ENCODE results near the gene SGK1. TPM values are rescaled to one million over a fixed set of nuclear protein-coding genes. Genes with fewer than 3 reads are reported as not detected.

Gene SGK1
- total RNA-seq = 85.4 and 94.3 TPM in 2 replicates

GRCh38 chr6:134317471-134318131 lies at the start of gene SGK1:
TSS of gene SGK1 (minus strand) at chr6:134318112. CDS start at chr6:134317460, 652 bp downstream.
- peak; percentile 17 for TF ChIP-seq CTCF (IDR thresholded peaks at IDR 0.05; ENCODE audit: insufficient read depth, low read length, poor library complexity, severe bottlenecking)
- no peaks in the 10 kb centered on the region for H3K36me3 ChIP-seq (ENCODE audit: control insufficient read depth, insufficient read depth, low read length)
- H3K4me3 ChIP-seq (ENCODE audit: low read depth, low read length) = peak within 1 kb of the TSS; percentile 34
- DNase-seq (ENCODE audit: low read depth) = no peak
- H3K27me3 ChIP-seq (ENCODE audit: control insufficient read depth, insufficient read depth, low read length) = no peaks in the 10 kb centered on the region

GRCh38 chr6:134363323-134364039 lies 45.6 kb upstream of the SGK1 start:
- H3K36me3 ChIP-seq (ENCODE audit: control insufficient read depth, insufficient read depth, low read length) = no peaks in the 10 kb centered on the region
- H3K4me3 ChIP-seq (ENCODE audit: low read depth, low read length) = no peak overlapping the region
- no peaks in the 10 kb centered on the region for H3K27me3 ChIP-seq (ENCODE audit: control insufficient read depth, insufficient read depth, low read length)
- no peak for TF ChIP-seq CTCF (IDR thresholded peaks at IDR 0.05; ENCODE audit: insufficient read depth, low read length, poor library complexity, severe bottlenecking)
- DNase-seq (ENCODE audit: low read depth) = no peak

GRCh38 chr6:134361011-134361410 lies 43.1 kb upstream of the SGK1 start:
- no peak for TF ChIP-seq CTCF (IDR thresholded peaks at IDR 0.05; ENCODE audit: insufficient read depth, low read length, poor library complexity, severe bottlenecking)
- DNase-seq (ENCODE audit: low read depth) = no peak
- Histone ChIP-seq H3K36me3 (ENCODE audit: control insufficient read depth, insufficient read depth, low read length) (no peaks in the 10 kb centered on the region), H3K27me3 (ENCODE audit: control insufficient read depth, insufficient read depth, low read length) (no peaks in the 10 kb centered on the region), H3K4me3 (ENCODE audit: low read depth, low read length) (no peak overlapping the region)

- Histone ChIP-seq H3K4me3 (ENCODE audit: low read depth, low read length) (no peak overlapping the region), H3K27me3 (ENCODE audit: control insufficient read depth, insufficient read depth, low read length) (no peaks in the 10 kb centered on the region), H3K36me3 (ENCODE audit: control insufficient read depth, insufficient read depth, low read length) (no peaks in the 10 kb centered on the region)
- no peak for DNase-seq (ENCODE audit: low read depth)
- no peak for TF ChIP-seq CTCF (IDR thresholded peaks at IDR 0.05; ENCODE audit: insufficient read depth, low read length, poor library complexity, severe bottlenecking)
Observed at GRCh38 chr6:134359302-134359701, 41.4 kb upstream of the SGK1 start.

GRCh38 chr6:134358320-134358719 lies 40.4 kb upstream of the SGK1 start:
- no peaks in the 10 kb centered on the region for H3K27me3 ChIP-seq (ENCODE audit: control insufficient read depth, insufficient read depth, low read length)
- TF ChIP-seq CTCF (IDR thresholded peaks at IDR 0.05; ENCODE audit: insufficient read depth, low read length, poor library complexity, severe bottlenecking) = no peak
- DNase-seq (ENCODE audit: low read depth) = no peak
- H3K4me3 ChIP-seq (ENCODE audit: low read depth, low read length) = no peak overlapping the region
- no peaks in the 10 kb centered on the region for H3K36me3 ChIP-seq (ENCODE audit: control insufficient read depth, insufficient read depth, low read length)
